Activated effector memory CD4-positive, alpha-beta T cell treated with anti-CD3 and anti-CD28 coated beads, Interleukin-2, amount 50 U/mL, for 16 hours (primary cell): Measurements from ENCODE around the gene C1QL4.
A peak's percentile ranks its signal among the peaks of the same experiment; 100 is the strongest.
"Not testable (repeated sequence)": the region's sequence is repeated elsewhere in the genome, so short reads cannot be mapped to it uniquely, and the experiment has no call there.

Experiments used
- DNase-seq: peaks from one replicate; pipeline ENCODE4 v3.0.0-alpha.2; 2020

Gene C1QL4

DNA sequence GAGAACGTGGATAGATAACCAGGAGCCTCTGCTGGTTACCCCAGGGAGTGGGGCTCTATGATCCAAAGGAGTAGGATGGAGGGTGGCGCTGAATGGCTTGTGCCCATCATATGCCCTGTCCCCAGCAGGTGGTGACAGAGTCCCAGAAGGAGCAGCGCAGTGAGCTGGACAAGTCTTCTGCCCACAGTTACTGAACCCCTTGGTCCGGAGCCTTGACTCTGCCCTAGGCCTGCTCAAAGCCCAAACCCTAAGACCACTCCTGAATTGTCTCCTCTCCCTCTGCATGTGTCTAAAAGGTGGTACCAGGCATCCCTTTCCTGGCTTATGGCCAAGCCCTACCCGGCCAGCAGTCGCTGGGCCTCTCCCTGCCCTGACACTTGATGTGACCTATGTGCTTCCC, 38.8 kb downstream of the C1QL4 start:
- no peak for DNase-seq

DNA sequence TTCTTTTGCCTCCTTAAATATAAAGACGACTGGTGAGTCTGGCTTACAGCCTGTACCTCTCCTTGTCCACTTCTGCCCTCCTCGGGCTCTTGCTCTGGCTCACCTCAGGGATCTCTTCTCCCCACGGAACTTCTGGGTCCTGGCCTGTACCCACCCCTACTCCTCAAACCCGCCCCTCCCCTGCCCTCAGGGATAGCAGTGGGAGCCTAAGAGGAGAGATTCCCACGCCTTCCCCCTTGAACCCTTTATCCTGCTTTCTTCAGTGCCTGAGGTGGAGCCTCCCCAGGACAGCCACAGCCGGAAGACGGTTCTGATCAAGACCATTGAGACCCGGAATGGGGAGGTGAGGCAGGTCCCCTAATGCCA, 39.3 kb downstream of the C1QL4 start:
- DNase-seq, result no peak

DNA sequence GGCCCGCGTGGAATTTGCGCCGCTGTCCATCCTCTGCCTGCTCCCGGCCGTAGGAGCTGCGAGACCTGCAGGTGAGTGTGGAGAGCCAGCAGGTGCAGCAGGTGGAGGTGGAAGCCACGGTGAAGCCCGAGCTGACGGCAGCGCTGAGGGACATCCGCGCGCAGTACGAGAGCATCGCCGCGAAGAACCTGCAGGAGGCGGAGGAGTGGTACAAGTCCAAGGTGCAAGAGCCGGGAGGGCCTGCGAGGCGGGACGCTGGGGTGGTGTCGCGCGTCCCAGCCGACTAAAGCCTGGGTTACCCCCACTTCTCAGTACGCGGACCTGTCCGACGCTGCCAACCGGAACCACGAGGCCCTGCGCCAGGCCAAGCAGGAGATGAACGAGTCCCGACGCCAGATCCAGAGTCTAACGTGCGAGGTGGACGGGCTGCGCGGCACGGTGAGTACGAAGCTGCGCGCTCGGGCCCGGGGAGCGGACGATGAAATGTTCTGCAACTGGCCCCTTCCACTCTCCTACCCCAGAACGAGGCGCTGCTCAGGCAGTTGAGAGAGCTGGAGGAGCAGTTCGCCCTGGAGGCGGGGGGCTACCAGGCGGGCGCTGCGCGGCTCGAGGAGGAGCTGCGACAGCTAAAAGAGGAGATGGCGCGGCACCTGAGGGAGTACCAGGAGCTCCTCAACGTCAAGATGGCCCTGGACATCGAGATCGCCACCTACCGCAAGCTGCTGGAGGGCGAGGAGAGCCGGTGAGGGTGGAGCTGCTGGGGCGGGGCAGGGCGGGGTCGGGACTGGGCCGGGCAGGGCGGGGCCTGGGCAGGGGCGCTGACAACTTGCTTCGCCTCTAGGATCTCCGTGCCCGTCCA, 39.9 kb downstream of the C1QL4 start:
- DNase-seq, result peak; percentile 68

DNA sequence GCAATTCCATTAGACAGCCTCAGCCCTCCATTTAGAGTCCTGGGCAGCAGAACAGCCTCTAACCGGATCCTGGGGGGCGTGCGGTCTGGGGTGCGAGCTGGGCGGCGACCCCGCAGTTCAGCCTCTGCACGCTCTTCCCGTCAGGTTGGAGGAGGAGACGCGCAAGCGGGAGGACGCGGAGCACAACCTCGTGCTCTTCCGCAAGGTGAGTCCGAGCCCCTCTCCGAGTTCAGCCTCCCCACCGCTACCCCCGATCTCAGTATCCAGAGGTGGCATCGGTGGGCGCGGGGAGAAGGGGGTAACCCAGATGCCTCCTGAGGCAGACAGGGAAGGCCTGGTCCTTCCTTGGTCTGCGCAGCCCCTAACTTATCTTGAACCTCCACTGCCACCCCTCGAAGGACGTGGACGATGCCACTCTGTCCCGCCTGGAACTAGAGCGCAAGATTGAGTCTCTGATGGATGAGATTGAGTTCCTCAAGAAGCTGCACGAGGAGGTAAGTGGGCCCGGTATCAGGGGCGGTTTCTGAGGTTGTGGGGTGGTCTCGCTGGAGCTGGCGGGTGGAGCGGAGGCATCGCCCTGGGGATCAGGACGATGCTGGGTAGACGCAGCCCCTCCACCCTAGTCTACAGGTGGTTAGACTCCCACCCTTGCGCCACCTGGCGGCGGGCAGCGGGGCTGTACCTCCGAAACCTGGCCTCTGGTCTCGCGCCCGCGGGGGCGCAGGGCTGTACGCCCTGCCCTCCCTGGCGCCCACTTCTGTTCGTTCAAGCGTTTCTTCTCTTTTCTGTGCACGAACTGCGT, 40.8 kb downstream of the C1QL4 start:
- peak; percentile 87 for DNase-seq

DNA sequence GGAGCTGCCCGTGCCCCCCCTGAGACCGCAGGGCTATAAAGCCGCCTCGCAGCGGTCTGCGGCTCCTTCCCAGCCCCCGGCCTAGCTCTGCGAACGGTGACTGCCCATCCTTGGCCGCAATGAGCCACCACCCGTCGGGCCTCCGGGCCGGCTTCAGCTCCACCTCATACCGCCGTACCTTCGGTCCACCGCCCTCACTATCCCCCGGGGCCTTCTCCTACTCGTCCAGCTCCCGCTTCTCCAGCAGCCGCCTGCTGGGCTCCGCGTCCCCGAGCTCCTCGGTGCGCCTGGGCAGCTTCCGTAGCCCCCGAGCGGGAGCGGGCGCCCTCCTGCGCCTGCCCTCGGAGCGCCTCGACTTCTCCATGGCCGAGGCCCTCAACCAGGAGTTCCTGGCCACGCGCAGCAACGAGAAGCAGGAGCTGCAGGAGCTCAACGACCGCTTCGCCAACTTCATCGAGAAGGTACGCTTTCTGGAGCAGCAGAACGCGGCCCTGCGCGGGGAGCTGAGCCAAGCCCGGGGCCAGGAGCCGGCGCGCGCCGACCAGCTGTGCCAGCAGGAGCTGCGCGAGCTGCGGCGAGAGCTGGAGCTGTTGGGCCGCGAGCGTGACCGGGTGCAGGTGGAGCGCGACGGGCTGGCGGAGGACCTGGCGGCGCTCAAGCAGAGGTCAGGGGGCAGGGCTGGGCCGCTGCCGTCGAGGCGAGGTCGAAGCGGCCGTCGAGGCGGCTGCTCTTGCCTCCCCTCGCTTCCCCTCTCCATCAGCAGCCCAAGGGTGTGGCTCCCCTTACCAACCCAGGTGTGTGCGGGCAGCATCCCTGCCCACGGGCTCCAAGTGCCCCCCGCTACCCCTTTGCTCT, 41.7 kb downstream of the C1QL4 start, which contains the start of gene PRPH:
TSS of gene PRPH (plus strand) at position 66 of the 855 bp plus-strand sequence. CDS start at position 120, 54 bp downstream.
- DNase-seq, result no peak

DNA sequence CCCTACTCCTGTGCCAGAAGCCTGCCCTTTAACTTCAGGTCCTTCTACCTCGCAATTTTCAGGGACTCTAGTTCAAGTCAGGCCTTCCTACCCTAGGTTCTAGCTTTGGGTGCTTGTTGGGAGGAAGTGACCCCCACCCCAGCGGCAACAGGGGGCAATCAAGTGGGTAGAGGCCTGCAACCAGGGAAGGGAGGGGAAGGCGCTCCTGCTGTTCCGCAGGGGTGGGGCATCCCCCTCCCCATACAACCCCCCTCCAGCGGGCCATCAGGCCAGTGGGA, 42.2 kb downstream of the C1QL4 start:
- no peak for DNase-seq

DNA sequence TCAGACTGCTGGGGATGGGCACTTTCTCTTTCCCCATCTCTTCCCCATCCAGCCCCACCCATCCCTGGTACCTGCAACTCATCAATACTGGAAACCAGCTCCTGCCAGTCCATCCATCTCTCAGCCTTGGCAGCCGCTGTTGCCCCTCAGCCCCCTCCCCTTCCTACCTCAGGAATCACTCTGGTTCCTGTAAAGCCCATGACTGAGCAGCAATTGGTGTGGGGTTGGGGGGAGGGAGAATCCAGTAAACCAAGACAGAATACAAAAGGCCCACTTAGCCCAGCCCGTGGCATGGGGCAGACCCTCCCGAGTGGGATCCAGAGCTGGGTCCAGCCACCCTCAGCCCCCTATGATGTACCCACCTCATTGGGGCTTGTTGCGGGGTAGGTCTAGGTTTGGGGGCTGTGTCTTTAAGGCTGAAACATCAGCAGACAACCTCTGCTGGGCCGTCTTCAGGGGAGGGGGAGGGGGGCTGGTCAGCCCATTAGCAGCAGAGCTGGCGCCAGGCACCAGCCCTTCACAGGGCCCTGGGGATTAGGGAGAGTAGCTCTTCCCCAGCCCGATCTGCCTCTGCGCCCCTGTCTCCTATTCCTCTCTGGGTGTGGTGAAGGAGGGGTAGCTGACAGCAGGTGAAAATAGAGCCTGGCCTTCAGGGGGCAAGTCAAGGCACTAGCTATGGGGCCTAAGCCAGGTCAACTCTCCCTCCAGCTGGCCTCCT, 42.7 kb downstream of the C1QL4 start:
- no peak for DNase-seq

DNA sequence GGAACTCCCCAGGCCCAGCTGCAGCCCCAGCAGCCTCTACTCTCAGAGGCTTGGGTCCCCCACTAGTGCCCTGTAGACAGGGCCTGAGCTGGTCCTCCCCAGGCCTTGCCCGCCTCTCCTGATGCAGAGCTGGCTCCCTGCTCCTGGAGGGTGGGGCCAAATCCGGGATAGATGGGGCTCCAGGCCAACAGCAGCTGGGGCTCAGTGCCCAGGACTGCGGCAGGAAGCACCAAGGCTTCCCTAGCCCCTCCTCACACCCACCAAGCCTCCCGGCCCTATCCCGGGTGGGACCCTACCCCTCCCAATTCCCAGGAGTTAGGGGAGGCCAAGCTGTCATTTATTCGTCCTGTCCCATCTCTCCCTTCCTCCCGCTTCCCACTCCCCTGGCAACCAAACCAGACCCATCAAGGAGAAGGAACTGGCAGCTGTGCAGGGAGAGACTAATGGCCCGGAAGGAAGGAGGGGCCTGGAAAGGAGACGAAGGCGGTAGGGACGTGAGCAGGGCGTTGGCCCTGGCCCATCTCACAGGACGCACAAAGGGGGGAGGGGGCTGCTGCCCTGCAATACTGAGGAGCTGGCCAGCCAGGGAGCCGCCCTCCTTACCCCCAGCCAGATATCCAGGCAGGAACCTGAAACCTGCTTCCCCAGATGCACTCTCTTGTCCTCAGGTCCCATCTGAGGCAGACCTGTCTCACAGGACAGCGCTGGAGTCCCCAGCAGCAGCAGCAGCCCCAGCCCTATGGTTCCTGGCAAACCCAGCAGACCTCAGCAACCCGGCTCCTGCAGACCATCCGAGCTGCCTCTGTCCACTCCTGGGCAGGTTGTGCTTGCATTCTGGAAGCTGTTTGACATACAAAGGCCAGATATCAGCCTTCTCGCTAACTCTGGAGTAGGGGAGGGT, 43.7 kb downstream of the C1QL4 start:
- no peak for DNase-seq

DNA sequence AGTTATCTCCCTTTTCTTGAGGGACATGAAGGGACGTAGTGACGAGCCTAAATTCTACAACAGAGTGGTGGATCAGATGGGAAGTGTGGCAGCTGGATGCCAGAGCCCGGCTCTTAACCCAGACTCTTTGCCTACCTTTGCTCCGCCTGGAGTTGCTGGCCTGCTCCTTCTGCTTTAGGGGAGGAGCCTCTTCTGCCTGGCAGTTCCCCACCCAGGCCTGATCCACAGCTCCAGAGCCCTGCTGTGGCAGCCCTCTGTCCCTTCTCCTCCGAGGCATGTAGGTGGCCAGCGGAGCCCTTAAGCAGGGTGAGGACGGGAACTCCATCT, 44.3 kb downstream of the C1QL4 start:
- DNase-seq, result no peak

DNA sequence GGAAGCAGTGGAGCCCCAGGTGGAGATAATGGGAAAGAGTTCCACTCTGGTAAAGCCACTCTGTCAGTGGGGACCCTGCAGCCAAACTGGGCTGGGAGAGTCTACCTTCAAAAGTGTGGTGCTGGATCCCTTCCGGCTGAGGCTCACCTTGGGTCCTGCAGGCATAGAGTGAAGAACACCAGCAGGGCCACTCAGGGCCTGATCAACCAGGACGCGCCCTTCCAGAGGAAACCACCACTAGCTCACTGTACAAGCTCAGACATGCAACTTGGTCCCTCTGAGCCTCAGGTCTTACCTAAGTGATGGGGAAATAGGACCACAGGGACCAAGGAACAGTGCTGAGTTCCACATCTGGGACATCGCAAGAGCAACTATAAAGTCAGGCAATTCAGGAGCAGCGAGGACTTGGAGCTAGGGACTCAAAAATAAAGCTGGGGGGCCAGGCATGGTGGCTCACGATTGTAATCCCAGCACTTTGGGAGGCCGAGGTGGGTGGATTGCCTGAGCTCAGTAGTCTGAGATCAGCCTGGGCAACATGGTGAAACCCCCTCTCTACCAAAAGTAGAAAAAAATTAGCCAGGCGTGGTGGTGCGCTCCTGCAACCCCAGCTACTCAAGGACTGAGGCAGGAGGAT, 47.9 kb downstream of the C1QL4 start:
- peak; percentile 52 for DNase-seq

DNA sequence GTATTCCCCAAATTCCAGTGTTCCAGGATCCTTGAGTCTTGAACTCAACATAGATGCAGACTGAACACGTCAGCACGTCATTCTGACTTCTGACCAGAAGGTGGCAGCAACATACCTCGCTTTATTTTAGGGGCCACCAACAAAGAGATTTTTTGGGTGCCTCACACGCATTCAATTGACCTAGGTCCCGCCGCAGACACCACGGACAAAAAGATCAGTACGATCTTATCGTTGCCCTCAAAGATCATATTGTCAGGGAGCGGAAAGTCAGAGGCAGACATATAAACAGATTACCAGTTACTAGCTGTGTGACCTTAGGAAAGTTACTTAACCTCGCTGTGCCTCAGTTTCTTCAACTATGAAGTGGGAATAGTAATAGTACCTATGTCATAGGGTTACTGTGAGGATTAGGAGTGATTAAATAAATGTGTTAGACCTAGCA, 48.6 kb downstream of the C1QL4 start:
- peak; percentile 88 for DNase-seq

DNA sequence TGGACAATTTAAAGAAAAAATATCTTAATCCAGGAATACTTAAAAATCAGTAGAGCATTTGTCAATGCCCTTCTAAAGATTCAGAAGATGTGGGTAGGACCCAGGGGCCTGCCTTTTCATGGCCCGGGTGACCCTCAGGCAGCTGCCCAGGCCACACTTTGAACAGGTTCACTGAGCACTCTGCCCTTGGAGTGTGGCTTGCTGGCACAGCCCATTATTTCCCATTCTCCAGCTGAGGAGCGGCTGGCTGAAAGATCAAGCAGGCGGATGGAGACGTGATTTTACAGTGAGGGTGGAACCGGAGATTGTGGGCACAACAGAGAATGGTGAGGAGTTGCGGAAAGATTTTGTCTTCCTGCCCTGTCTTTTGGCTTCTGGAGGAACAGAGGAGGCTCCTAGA, 49.1 kb downstream of the C1QL4 start:
- DNase-seq, result peak; percentile 31

DNA sequence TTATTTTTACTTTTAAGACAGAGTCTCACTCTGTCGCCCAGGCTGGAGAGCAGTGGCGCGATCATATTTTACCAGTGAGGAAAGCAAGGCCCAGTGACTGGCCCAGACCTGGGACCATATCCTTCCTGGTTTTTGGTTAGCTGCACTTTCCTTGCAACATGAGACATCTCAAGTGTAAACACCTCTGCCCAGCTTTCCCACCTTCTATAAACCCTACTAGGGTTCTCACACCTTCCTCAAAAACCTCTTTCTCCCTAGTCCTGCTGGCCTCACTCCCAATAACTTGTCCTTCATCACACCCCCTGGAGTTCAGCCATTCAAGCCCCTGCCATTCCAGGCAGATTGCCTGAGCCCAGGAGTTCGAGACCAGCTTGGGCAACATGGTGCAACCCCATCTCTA, 52.3 kb downstream of the C1QL4 start:
- DNase-seq, result peak; percentile 9

DNA sequence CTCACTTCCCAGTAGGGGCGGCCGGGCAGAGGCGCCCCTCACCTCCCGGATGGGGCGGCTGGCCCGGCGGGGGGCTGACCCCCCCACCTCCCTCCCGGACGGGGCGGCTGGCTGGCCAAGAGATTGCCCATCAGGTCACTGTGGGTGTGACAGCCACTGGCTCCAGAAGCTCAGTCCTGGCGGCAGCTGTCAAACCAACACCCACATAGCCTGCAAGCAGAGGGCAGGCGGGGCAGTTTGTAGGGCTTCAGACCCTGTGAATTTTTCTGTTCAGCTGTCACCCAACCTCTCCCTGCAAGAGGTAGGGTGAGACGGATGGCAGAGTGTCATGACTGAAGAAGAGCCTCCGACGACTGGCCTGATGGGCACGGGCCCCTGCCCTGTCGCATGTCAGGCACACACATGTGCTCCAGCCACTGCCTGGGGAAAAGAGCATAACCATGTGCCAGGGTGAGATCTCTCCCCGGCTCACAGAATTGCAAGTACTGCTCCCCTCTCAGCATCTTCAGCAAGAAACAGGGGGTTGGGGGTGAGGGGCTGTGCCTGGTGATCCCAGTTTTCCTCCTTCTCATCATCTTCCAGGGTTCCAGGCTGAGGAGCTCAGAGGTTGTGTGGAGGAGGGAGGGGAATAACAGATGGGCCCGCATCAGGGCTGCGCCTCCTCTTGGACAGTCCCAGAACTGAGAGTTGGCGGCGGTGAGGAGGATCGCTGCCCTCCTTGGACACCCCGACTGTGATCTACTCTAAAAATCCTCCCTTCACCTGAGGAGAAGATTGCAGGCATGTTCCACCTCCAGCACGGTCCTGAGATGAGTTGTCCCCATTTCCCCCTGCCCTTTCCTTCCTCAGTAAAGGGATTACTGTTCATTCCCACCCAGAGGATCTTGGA, 53.2 kb downstream of the C1QL4 start:
- peak; percentile 57 for DNase-seq

DNA sequence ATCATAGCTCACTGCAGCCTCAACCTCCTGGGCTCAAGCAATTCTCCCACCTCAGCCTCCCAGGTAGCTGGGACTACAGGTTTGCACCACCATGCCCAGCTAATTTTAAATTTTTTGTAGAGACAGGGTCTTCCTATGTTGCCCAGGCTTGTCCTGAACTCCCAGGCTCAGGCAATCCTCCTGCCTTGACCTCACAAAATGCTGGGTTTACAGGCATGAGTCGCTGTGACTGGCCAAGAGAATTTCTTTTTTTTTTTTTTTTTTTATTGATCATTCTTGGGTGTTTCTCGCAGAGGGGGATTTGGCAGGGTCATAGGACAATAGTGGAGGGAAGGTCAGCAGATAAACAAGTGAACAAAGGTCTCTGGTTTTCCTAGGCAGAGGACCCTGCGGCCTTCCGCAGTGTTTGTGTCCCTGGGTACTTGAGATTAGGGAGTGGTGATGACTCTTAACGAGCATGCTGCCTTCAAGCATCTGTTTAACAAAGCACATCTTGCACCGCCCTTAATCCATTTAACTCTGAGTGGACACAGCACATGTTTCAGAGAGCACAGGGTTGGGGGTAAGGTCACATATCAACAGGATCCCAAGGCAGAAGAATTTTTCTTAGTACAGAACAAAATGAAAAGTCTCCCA, 54.1 kb downstream of the C1QL4 start:
- DNase-seq, result not testable (repeated sequence)
